Panc1 (cell line): ENCODE measurements around the gene FBXO10. TPM values are rescaled to one million over a fixed set of nuclear protein-coding genes. Genes with fewer than 3 reads are reported as not detected.

ENCODE experiments used
- ATAC-seq: fragments of 200-7000 bp; cut with Tn5 transposase; 2 replicates; pipeline ENCODE4 v1.9.1; 2020; ENCODE audit warnings: mild to moderate bottlenecking, moderate library complexity
- BruUV-seq: library from RNA; stranded (reverse); fragments of 400-500 nt; replicated peaks from 2 replicates; lab custom pipeline; 2021; lab: Mats Ljungman, UMichigan
- CTCF ChIA-PET: fragments of 300-600 bp; sonication (Branson Sonifier 250); formaldehyde crosslinking; loops from one replicate; lab custom pipeline; 2022; ENCODE audit warnings: antibody characterized with exemption; lab: Charles Lee
- POLR2A ChIA-PET: fragments of 300-600 bp; sonication (Branson Sonifier 250); formaldehyde crosslinking; loops from one replicate; lab custom pipeline; 2022; ENCODE audit warnings: antibody characterized with exemption; lab: Charles Lee
- DNase-seq: peaks from one replicate; pipeline ENCODE4 v3.0.0-alpha.2; 2010; ENCODE audit warnings: low read depth, low spot score
- H3K27ac ChIP-seq: 2 replicates; pipeline ENCODE4 v1.5.1; 2011; ENCODE audit warnings: mild to moderate bottlenecking, low read length, inconsistent platforms
- H3K27me3 ChIP-seq: fragments of 200-500 bp; sonication (Bioruptor generic); 2 replicates; pipeline ENCODE4 v1.6.0; 2014; ENCODE audit warnings: low read length, inconsistent platforms; ENCODE audit not compliant: control insufficient read depth, insufficient read depth
- H3K36me3 ChIP-seq: fragments of 200-500 bp; sonication (Bioruptor generic); 2 replicates; pipeline ENCODE4 v1.5.1; 2014; ENCODE audit warnings: inconsistent platforms, mild to moderate bottlenecking, low read length, moderate library complexity; ENCODE audit not compliant: control insufficient read depth, insufficient read depth
- H3K4me1 ChIP-seq: 2 replicates; pipeline ENCODE4 v1.5.1; 2011; ENCODE audit warnings: inconsistent platforms, mild to moderate bottlenecking, low read length, moderate library complexity; ENCODE audit not compliant: control insufficient read depth, insufficient read depth
- H3K4me3 ChIP-seq, 2 experiments: 2 replicates each; pipeline ENCODE4 v1.5.1; 2011 to 2012; ENCODE audit warnings: low read depth in 2 of 2, low read length in 2 of 2, mild to moderate bottlenecking in 2 of 2, inconsistent platforms in 1 of 2, moderate library complexity in 1 of 2
- H3K9me3 ChIP-seq: fragments of 200-500 bp; sonication (Bioruptor generic); 2 replicates; pipeline ENCODE4 v1.5.1; 2014; ENCODE audit warnings: low read depth, mild to moderate bottlenecking, inconsistent platforms, low read length, moderate library complexity; ENCODE audit not compliant: control insufficient read depth, insufficient read depth
- CTCF ChIP-seq: fragments of 450-650 bp; IDR thresholded peaks from 2 replicates; pipeline ENCODE4 v1.5.1; 2017; ENCODE audit warnings: mild to moderate bottlenecking
- POLR2AphosphoS5 ChIP-seq: IDR thresholded peaks from 2 replicates; pipeline ENCODE4 v1.6.1; 2012; ENCODE audit warnings: mild to moderate bottlenecking, low read depth, low read length, moderate library complexity
- REST ChIP-seq, 2 experiments: IDR thresholded peaks; 2 replicates each; pipeline ENCODE4 v1.6.1; 2011 to 2012; ENCODE audit warnings: low read depth in 2 of 2, control low read depth in 1 of 2, low read length in 1 of 2, mild to moderate bottlenecking in 1 of 2, moderate library complexity in 1 of 2; ENCODE audit not compliant: insufficient read depth in 1 of 2
- SIN3A ChIP-seq: IDR thresholded peaks from 2 replicates; pipeline ENCODE4 v1.6.1; 2012; ENCODE audit warnings: low read depth, mild to moderate bottlenecking, low read length, moderate library complexity, borderline replicate concordance; ENCODE audit not compliant: insufficient read depth
- TCF7L2 ChIP-seq: IDR thresholded peaks from 2 replicates; pipeline ENCODE4 v1.6.1; 2011; ENCODE audit warnings: mild to moderate bottlenecking, low read depth, low read length, inconsistent platforms
- in situ Hi-C: cut with HindIII; loops from 2 replicates; pipeline ENCODE4 v1.10.0; 2016; ENCODE audit warnings: low sequenced_read_pairs, low pct_unique_long_range_greater_than_20kb
- intact Hi-C: fragments of 100-400 bp; cut with micrococcal nuclease; formaldehyde crosslinking; loops from one replicate; pipeline ENCODE4 v1.10.0; 2022; ENCODE audit not compliant: unreplicated experiment
- total RNA-seq: library from RNA; stranded (reverse); gene quantifications from one replicate; pipeline ENCODE4 v1.2.1, GENCODE V29; 2021; ENCODE audit not compliant: unreplicated experiment

Gene FBXO10
- total RNA-seq, 1 experiment from 2014 or later: 39.8 TPM

- DNase-seq (no peak), ATAC-seq (no peak; the same call in 1 of the 2 replicates)
- Histone ChIP-seq H3K36me3 (peaks cover 62% of the 10 kb centered on the region), H3K4me3 (no peak overlapping the region), H3K9me3 (no peaks in the 10 kb centered on the region), H3K27me3 (no peaks in the 10 kb centered on the region), H3K4me1 (no peaks in the 10 kb centered on the region), H3K27ac (no peak overlapping the region)
- in situ Hi-C loops (no loop called here), intact Hi-C loops (loop anchor here (10.0 kb wide), 1 partner anchor 239 kb away; no protein-coding TSS in a partner anchor)
- POLR2A ChIA-PET: no interaction called here
- CTCF ChIA-PET: interaction anchor here (0.7 to 0.8 kb wide), 2 partner anchors 16 to 259 kb away, joined by 3 to 12 read pairs; no protein-coding TSS in a partner anchor
- no TSS peak for BruUV-seq
- no peak for TF ChIP-seq REST (IDR thresholded peaks at IDR 0.05; ENCODE audit: insufficient read depth in 1 of 2, low read depth in 2 of 2, low read length in 1 of 2)
- TF ChIP-seq POLR2AphosphoS5: no peak
- no peak for TF ChIP-seq SIN3A
- no peak for TF ChIP-seq TCF7L2
- no peak for TF ChIP-seq CTCF
These were observed 80.2 kb downstream of the FBXO10 start for GRCh38 chr9:37496020-37496419.

GRCh38 chr9:37495571-37495970 is 80.6 kb downstream of the FBXO10 start:
- Histone ChIP-seq H3K27me3 (no peaks in the 10 kb centered on the region), H3K4me1 (no peaks in the 10 kb centered on the region), H3K4me3 (no peak overlapping the region), H3K27ac (no peak overlapping the region), H3K36me3 (peaks cover 61% of the 10 kb centered on the region), H3K9me3 (no peaks in the 10 kb centered on the region)
- DNase-seq (no peak), ATAC-seq (no peak; the same call in 1 of the 2 replicates)
- ChIA-PET POLR2A (no interaction called here), CTCF (interaction anchor here (0.8 kb wide), 1 partner anchor 15 kb away, joined by 3 read pairs; no protein-coding TSS in a partner anchor)
- no TSS peak for BruUV-seq
- no peak for TF ChIP-seq REST (IDR thresholded peaks at IDR 0.05; ENCODE audit: insufficient read depth in 1 of 2, low read depth in 2 of 2, low read length in 1 of 2)
- TF ChIP-seq TCF7L2: no peak
- no peak for TF ChIP-seq CTCF
- TF ChIP-seq SIN3A: no peak
- no peak for TF ChIP-seq POLR2AphosphoS5
- in situ Hi-C loops (no loop called here), intact Hi-C loops (loop anchor here (10.0 kb wide), 1 partner anchor 239 kb away; no protein-coding TSS in a partner anchor)
